Activated CD4-positive, alpha-beta T cell treated with anti-CD3 and anti-CD28 coated beads for 36 hours (primary cell): ENCODE measurements around the gene SLC27A2. TPM values are rescaled to one million over a fixed set of nuclear protein-coding genes. Genes with fewer than 3 reads are reported as not detected.
"Not testable (repeated sequence)": the region's sequence is repeated elsewhere in the genome, so short reads cannot be mapped to it uniquely, and the experiment has no call there.

Experiments used
- ATAC-seq: fragments of 200-7000 bp; cut with Tn5 transposase; one replicate; pipeline ENCODE4 v1.10.0; 2021; ENCODE audit warnings: mild to moderate bottlenecking, moderate library complexity
- CTCF ChIA-PET: fragments of 350-600 bp; sonication (Branson Sonifier 250); formaldehyde crosslinking; loops from one replicate; lab custom pipeline; 2021; ENCODE audit warnings: antibody characterized with exemption; lab: Charles Lee
- POLR2A ChIA-PET: fragments of 350-600 bp; sonication (Branson Sonifier 250); formaldehyde crosslinking; loops from one replicate; lab custom pipeline; 2021; ENCODE audit warnings: antibody characterized with exemption, inconsistent platforms; lab: Charles Lee
- DNase-seq: peaks from one replicate; pipeline ENCODE4 v3.0.0-alpha.2; 2020
- H3K27ac Mint-ChIP-seq: one replicate; pipeline ENCODE4 v1.8.0; 2021; ENCODE audit warnings: mixed read lengths
- H3K27me3 Mint-ChIP-seq: one replicate; pipeline ENCODE4 v1.8.0; 2021; ENCODE audit warnings: mixed read lengths
- H3K36me3 Mint-ChIP-seq: one replicate; pipeline ENCODE4 v1.8.0; 2021; ENCODE audit warnings: low read depth, mixed read lengths
- H3K4me1 Mint-ChIP-seq: one replicate; pipeline ENCODE4 v1.8.0; 2021; ENCODE audit warnings: mixed read lengths
- H3K4me3 Mint-ChIP-seq: one replicate; pipeline ENCODE4 v1.8.0; 2021; ENCODE audit warnings: mild to moderate bottlenecking, moderate library complexity, mixed read lengths
- H3K9me3 Mint-ChIP-seq: one replicate; pipeline ENCODE4 v1.8.0; 2021; ENCODE audit warnings: low read depth, mixed read lengths
- intact Hi-C, 2 experiments: fragments of 100-400 bp; cut with DNase I in 1 of 2; cut with micrococcal nuclease in 1 of 2; formaldehyde crosslinking; loops; one replicate each; pipeline versions ENCODE4 v1.14.2 to v1.15.1; 2022 to 2024; cut with DNase I, micrococcal nuclease
- total RNA-seq, 2 experiments: library from RNA; stranded (reverse); gene quantifications; one replicate each; pipeline ENCODE4 v1.2.3, GENCODE V29; 2021

The SLC27A2 gene
- total RNA-seq, 2 experiments from 2014 or later = 20.7 to 22.1 TPM

- H3K4me1 Mint-ChIP-seq = peaks cover 14% of the 10 kb centered on the region
- peaks cover 19% of the 10 kb centered on the region for H3K27me3 Mint-ChIP-seq
- ChIA-PET POLR2A (no interaction called here), CTCF (interaction anchor here (0.7 kb wide), 1 partner anchor 99 kb away, joined by 3 read pairs; no protein-coding TSS in a partner anchor)
- DNase-seq = no peak
- no peak overlapping the region for H3K4me3 Mint-ChIP-seq
- H3K36me3 Mint-ChIP-seq = no peaks in the 10 kb centered on the region
- no peak overlapping the region for H3K27ac Mint-ChIP-seq
- peak; percentile 49 for ATAC-seq
- intact Hi-C loops = no loop called here
- peaks cover 3% of the 10 kb centered on the region for H3K9me3 Mint-ChIP-seq
Observed at GRCh38 chr15:50162969-50163718, 18.9 kb upstream of the SLC27A2 start.

DNA sequence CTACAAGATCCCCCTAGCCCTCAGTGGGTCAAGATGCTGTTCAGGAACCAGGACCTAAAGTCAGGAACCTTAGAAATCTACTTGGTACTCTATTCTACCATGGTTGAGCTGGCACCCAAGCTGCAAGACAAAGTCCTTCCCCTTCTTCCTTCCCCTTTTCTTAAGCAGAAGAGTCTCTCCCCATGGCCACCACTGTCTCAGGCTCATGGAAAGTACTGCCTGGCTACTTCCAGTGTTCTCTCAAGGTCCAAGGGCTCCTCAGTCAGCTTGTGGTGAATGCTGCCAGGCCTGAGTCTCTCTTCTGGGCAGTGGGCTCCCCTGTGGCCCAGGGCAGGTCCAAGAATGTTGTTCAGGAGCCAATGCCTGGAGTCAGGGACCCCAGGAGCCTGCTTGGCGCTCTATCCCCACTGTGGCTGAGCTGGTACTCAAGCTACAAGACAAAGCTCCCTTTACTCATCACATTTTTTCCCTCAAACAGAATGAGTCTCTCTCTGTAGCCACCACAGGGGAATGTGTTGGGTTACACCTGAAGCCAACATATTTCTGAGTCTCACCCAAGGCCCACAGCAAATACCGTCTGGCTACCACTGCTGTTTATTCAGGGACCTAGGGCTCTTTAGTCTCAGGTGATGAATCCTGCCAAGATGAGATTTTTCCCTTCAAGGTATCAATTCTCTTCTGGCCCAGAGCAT lies 18.1 kb upstream of the SLC27A2 start:
- Mint-ChIP-seq H3K4me3 (no peak overlapping the region), H3K9me3 (peaks cover 3% of the 10 kb centered on the region), H3K4me1 (peaks cover 14% of the 10 kb centered on the region), H3K36me3 (no peaks in the 10 kb centered on the region), H3K27me3 (peaks cover 21% of the 10 kb centered on the region), H3K27ac (no peak overlapping the region)
- intact Hi-C loops = no loop called here
- no peak for DNase-seq
- POLR2A ChIA-PET = no interaction called here
- CTCF ChIA-PET = interaction anchor here (0.7 kb wide), 1 partner anchor 98 kb away, joined by 3 read pairs; no protein-coding TSS in a partner anchor
- no peak for ATAC-seq

DNA sequence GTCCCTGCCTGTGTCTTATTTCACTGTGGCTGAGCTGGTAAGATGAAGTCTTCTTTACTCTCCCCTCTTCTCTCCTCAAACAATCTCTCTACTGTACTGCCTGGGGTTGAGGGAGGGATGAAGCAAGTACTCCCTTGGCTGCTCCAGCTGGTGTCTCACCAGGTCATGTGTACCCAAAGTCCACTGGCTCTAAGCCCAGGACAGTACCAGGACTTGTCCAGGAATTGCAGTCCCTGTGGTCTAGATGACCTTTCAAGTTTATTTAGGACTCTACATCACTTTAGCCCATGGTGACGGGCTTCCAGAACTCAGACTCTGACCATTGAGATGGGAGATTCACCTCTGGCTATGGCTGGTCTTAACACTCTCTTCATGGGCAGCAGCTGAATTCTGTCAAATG lies 17.5 kb upstream of the SLC27A2 start:
- no peak for DNase-seq
- H3K27ac Mint-ChIP-seq = no peak overlapping the region
- no peak overlapping the region for H3K4me3 Mint-ChIP-seq
- peaks cover 25% of the 10 kb centered on the region for H3K27me3 Mint-ChIP-seq
- H3K9me3 Mint-ChIP-seq = no peaks in the 10 kb centered on the region
- H3K36me3 Mint-ChIP-seq = no peaks in the 10 kb centered on the region
- POLR2A ChIA-PET = no interaction called here
- no peak for ATAC-seq
- intact Hi-C loops = no loop called here
- H3K4me1 Mint-ChIP-seq = peaks cover 14% of the 10 kb centered on the region
- CTCF ChIA-PET = no interaction called here

DNA sequence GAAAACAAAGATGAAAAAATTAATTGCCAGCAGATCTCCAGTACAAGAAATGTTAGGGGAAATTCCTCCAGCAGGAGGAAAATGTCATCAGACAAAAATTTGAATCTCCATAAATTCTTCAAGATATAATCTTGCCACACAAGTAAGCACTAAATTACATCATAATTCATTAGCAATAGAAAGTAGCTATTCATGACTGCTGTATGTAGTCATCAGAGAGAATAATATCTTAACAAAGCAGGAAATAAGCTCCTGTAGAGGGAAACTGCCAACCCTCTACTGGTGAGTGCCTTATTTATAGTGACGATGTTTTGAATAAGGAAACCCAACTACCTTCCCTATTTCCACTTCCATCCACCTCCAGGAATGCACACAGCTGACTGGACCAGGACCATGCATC lies 15.8 kb upstream of the SLC27A2 start:
- H3K9me3 Mint-ChIP-seq = no peaks in the 10 kb centered on the region
- no peak overlapping the region for H3K27ac Mint-ChIP-seq
- H3K4me1 Mint-ChIP-seq = peaks cover 14% of the 10 kb centered on the region
- no peaks in the 10 kb centered on the region for H3K36me3 Mint-ChIP-seq
- ChIA-PET CTCF (interaction anchor here (1.1 to 2.6 kb wide), 4 partner anchors 9 to 21 kb away, joined by 3 to 8 read pairs (median 4); no protein-coding TSS in a partner anchor), POLR2A (no interaction called here)
- H3K27me3 Mint-ChIP-seq = peaks cover 24% of the 10 kb centered on the region
- ATAC-seq (no peak), DNase-seq (no peak)
- H3K4me3 Mint-ChIP-seq = no peak overlapping the region
- intact Hi-C loops = loop anchor here in 1 of 2 experiments (5.0 kb wide), 1 partner anchor 151 kb away; no protein-coding TSS in a partner anchor

DNA sequence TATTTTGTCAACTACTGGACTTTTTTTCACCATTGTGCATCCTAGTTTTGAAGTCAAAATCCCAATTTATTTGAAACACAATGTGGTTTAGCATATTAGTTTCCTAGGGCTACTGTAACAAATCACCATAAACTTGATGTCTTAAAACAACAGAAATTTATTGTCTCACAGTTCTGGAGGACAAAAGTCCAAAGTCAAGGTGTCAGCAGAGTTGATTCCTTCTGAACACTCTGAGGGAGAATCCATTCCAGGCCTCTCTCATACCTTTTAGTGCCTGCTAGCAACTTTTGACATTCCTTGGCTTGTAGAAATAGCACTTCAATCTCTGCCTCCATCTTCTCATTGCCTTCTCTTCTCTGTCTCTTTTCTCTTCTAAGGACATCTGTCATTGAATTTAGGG lies 14.9 kb upstream of the SLC27A2 start:
- ATAC-seq (no peak), DNase-seq (no peak)
- Mint-ChIP-seq H3K4me3 (no peak overlapping the region), H3K27me3 (peaks cover 24% of the 10 kb centered on the region), H3K9me3 (peaks cover 5% of the 10 kb centered on the region), H3K36me3 (no peaks in the 10 kb centered on the region), H3K27ac (no peak overlapping the region), H3K4me1 (peaks cover 17% of the 10 kb centered on the region)
- POLR2A ChIA-PET = no interaction called here
- CTCF ChIA-PET = interaction anchor here (1.2 to 2.6 kb wide), 3 partner anchors 12 to 22 kb away, joined by 4 to 8 read pairs (median 6); partner anchors contain the start of gene SLC27A2
- intact Hi-C loops = loop anchor here in 1 of 2 experiments (5.0 kb wide), 1 partner anchor 150 kb away; no protein-coding TSS in a partner anchor

- ATAC-seq (no peak), DNase-seq (no peak)
- H3K4me3 Mint-ChIP-seq = no peak overlapping the region
- peaks cover 17% of the 10 kb centered on the region for H3K4me1 Mint-ChIP-seq
- no peaks in the 10 kb centered on the region for H3K36me3 Mint-ChIP-seq
- peaks cover 20% of the 10 kb centered on the region for H3K27me3 Mint-ChIP-seq
- peaks cover 5% of the 10 kb centered on the region for H3K9me3 Mint-ChIP-seq
- CTCF ChIA-PET = interaction anchor here (0.7 to 2.6 kb wide), 3 partner anchors 11 to 14 kb away, joined by 3 to 8 read pairs (median 6); partner anchors contain the start of gene SLC27A2
- H3K27ac Mint-ChIP-seq = no peak overlapping the region
- POLR2A ChIA-PET = no interaction called here
- intact Hi-C loops = loop anchor here in 1 of 2 experiments (5.0 kb wide), 1 partner anchor 149 kb away; no protein-coding TSS in a partner anchor
Observed at GRCh38 chr15:50168379-50168778, 13.6 kb upstream of the SLC27A2 start.

- intact Hi-C loops = loop anchor here in 1 of 2 experiments (5.0 kb wide), 1 partner anchor 148 kb away; no protein-coding TSS in a partner anchor
- DNase-seq = no peak
- ChIA-PET POLR2A (no interaction called here), CTCF (interaction anchor here (1.9 kb wide), 1 partner anchor 13 kb away, joined by 6 read pairs; the partner anchor contains the start of gene SLC27A2)
- no peak for ATAC-seq
- Mint-ChIP-seq H3K36me3 (no peaks in the 10 kb centered on the region), H3K27me3 (peaks cover 21% of the 10 kb centered on the region), H3K27ac (no peak overlapping the region), H3K4me3 (no peak overlapping the region), H3K4me1 (peaks cover 17% of the 10 kb centered on the region), H3K9me3 (peaks cover 5% of the 10 kb centered on the region)
Observed at GRCh38 chr15:50168783-50169411, 13.1 kb upstream of the SLC27A2 start.

DNA sequence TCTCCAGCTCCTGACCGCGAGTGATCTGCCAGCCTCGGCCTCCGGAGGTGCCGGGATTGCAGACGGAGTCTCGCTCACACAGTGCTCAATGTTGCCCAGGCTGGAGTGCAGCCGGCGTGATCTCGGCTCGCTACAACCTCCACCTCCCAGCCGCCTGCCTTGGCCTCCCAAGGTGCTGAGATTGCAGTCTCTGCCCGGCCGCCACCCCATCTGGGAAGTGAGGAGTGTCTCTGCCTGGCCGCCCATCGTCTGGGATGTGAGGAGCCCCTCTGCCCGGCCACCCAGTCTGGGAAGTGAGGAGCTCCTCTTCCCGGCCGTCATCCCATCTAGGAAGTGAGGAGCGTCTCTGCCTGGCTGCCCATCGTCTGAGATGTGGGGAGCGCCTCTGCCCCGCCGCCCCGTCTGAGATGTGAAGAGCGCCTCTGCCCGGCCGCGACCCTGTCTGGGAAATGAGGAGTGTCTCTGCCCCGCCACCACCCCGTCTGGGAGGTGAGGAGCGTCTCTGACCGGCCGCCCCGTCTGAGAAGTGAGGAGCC lies 9.6 kb upstream of the SLC27A2 start:
- intact Hi-C loops, H3K27ac Mint-ChIP-seq, H3K9me3 Mint-ChIP-seq, DNase-seq, CTCF ChIA-PET, H3K36me3 Mint-ChIP-seq, ATAC-seq, H3K4me3 Mint-ChIP-seq, POLR2A ChIA-PET: not testable (repeated sequence)
- Mint-ChIP-seq H3K4me1 (peaks cover 16% of the 10 kb centered on the region), H3K27me3 (peaks cover 29% of the 10 kb centered on the region)

DNA sequence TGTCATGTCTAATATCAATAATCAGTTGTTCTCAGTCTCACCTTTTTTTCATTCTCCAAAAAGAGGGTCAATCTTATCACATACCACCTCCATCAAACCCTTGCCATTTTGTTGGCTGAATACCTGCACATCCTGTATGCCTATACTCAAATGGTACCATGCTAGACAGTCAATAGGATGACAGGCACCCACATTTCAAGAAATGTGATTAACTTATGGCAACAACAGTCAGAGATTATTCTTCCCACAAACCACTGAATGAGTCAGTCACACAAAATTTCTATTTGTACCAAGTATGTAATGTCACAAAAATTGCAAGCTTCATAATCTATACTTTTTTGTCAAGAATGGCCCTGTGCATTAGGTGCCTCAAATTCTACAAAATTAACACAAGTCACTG lies 5.1 kb upstream of the SLC27A2 start:
- peaks cover 43% of the 10 kb centered on the region for H3K27me3 Mint-ChIP-seq
- peak overlapping the region; percentile 20 for H3K27ac Mint-ChIP-seq
- no peak overlapping the region for H3K4me3 Mint-ChIP-seq
- H3K36me3 Mint-ChIP-seq = no peaks in the 10 kb centered on the region
- peaks cover under 1% of the 10 kb centered on the region for H3K9me3 Mint-ChIP-seq
- ATAC-seq (peak; percentile 92), DNase-seq (no peak)
- peaks cover 23% of the 10 kb centered on the region for H3K4me1 Mint-ChIP-seq
- ChIA-PET POLR2A (interaction anchor here (1.0 kb wide), 1 partner anchor 42 kb away, joined by 3 read pairs; no protein-coding TSS in a partner anchor), CTCF (interaction anchor here (0.7 to 0.8 kb wide), 2 partner anchors 25 to 139 kb away, joined by 3 read pairs; no protein-coding TSS in a partner anchor)
- intact Hi-C loops = loop anchor here (2.0 to 5.0 kb wide), 2 partner anchors 40 to 42 kb away; no protein-coding TSS in a partner anchor

GRCh38 chr15:50180091-50180490 lies 1.9 kb upstream of the SLC27A2 start:
- Mint-ChIP-seq H3K27me3 (peaks cover 37% of the 10 kb centered on the region), H3K4me3 (no peak overlapping the region), H3K36me3 (no peaks in the 10 kb centered on the region), H3K27ac (peak overlapping the region; percentile 38), H3K4me1 (peaks cover 33% of the 10 kb centered on the region), H3K9me3 (no peaks in the 10 kb centered on the region)
- ChIA-PET POLR2A (no interaction called here), CTCF (interaction anchor here (1.0 to 2.4 kb wide), 3 partner anchors 13 to 136 kb away, joined by 3 to 8 read pairs (median 3); no protein-coding TSS in a partner anchor)
- ATAC-seq = no peak
- DNase-seq = no peak
- intact Hi-C loops = loop anchor here (5.0 to 10.0 kb wide), 5 partner anchors 67 to 727 kb away; partner anchors contain the start of genes AP4E1 (in 2 of the 2) and USP8 (in 1 of the 2)
